Activated CD8-positive, alpha-beta memory T cell treated with anti-CD3 and anti-CD28 coated beads, Interleukin-2, amount 50 U/mL, for 24 hours (primary cell): ENCODE measurements around the gene ATF7IP.
"Not testable (repeated sequence)": the region's sequence is repeated elsewhere in the genome, so short reads cannot be mapped to it uniquely, and the experiment has no call there.

ENCODE experiments used
- DNase-seq: peaks from one replicate; pipeline ENCODE4 v3.0.0-alpha.2; 2020; ENCODE audit errors: extremely low read depth

Gene ATF7IP, protein sequence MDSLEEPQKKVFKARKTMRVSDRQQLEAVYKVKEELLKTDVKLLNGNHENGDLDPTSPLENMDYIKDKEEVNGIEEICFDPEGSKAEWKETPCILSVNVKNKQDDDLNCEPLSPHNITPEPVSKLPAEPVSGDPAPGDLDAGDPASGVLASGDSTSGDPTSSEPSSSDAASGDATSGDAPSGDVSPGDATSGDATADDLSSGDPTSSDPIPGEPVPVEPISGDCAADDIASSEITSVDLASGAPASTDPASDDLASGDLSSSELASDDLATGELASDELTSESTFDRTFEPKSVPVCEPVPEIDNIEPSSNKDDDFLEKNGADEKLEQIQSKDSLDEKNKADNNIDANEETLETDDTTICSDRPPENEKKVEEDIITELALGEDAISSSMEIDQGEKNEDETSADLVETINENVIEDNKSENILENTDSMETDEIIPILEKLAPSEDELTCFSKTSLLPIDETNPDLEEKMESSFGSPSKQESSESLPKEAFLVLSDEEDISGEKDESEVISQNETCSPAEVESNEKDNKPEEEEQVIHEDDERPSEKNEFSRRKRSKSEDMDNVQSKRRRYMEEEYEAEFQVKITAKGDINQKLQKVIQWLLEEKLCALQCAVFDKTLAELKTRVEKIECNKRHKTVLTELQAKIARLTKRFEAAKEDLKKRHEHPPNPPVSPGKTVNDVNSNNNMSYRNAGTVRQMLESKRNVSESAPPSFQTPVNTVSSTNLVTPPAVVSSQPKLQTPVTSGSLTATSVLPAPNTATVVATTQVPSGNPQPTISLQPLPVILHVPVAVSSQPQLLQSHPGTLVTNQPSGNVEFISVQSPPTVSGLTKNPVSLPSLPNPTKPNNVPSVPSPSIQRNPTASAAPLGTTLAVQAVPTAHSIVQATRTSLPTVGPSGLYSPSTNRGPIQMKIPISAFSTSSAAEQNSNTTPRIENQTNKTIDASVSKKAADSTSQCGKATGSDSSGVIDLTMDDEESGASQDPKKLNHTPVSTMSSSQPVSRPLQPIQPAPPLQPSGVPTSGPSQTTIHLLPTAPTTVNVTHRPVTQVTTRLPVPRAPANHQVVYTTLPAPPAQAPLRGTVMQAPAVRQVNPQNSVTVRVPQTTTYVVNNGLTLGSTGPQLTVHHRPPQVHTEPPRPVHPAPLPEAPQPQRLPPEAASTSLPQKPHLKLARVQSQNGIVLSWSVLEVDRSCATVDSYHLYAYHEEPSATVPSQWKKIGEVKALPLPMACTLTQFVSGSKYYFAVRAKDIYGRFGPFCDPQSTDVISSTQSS

DNA sequence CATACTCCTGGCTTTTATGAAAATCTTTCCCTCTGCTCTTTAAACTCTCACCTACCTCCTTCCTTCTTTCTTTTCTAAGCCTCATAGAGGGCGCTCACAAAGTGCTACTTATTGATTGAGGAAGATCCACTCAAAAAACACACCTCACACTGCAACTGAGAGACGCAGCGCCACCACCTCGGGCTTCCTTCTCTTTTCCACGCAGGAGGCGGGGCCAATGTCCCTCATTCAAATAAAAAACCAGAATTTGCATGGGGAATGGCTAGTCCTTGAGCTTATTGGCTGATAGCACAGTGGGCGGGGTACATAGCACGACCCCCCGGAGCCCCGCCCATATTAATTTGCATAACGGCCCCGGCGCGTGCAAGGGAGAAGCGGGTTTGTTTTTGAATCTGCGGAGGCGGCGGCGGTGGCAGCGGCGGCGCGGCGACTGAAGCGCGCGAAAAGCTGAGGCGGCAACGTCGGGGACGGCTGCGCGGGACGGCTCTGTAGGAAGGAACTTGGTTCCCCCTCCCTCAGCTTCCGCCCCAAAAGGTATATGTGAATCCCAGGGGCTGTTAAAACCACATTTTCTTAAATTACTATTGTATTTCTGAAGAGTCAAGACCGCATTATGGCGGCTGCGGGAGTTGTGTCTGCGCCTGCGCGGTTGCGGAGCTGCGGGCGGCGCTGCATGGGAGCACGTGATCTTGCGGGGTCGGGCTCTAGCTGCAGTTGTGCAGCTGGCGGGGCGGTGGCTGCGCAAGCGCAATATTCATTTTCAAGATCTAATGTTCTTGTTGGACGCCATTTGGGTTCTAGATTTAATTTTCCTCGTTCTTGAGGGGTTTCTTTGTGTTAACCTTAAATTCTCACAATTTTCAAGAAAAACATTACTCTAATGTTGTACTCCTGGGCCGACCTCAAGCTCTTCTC, at the start of gene ATF7IP:
ATF7IP (plus strand) TSS at position 389 of the 915 bp plus-strand sequence. CDS start 58,234 bp downstream, outside the sequence.
- DNase-seq, result peak; percentile 92

DNA sequence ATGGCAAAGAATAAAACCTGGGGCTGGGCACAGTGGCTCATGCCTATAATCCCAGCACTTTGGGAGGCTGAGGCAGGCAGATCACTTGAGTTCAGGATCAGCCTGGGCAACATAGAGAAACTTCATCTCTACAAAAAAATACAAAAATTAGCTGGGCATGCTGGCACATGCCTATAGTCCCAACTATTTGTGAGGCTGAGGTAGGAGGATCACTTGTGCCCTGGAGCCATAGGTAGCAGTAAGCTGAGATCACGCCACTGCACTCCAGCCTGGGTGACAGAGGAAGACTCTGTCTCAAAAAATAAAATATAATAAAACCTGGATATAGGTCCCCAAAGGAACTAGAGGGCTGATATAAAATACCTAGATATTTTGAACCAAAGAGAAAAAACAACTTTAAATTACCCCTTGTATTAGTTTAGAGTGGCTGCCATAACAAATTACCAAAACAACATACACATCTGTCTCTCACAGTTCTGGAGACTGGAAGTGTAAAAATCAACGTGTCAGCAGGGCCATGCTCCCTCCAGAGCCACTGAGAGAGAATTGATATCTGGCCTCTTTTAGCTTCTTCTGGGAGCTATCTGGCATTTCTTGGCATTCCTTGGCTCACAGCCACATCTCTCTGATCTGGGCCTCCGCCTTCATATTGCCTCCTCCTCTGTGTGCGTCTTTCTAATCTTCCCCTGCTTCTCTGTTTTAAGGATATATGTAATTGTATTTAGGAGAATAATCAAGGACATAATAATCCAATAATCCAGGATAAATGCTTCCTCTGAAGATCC, 47.9 kb upstream of the ATF7IP start:
- no peak for DNase-seq

DNA sequence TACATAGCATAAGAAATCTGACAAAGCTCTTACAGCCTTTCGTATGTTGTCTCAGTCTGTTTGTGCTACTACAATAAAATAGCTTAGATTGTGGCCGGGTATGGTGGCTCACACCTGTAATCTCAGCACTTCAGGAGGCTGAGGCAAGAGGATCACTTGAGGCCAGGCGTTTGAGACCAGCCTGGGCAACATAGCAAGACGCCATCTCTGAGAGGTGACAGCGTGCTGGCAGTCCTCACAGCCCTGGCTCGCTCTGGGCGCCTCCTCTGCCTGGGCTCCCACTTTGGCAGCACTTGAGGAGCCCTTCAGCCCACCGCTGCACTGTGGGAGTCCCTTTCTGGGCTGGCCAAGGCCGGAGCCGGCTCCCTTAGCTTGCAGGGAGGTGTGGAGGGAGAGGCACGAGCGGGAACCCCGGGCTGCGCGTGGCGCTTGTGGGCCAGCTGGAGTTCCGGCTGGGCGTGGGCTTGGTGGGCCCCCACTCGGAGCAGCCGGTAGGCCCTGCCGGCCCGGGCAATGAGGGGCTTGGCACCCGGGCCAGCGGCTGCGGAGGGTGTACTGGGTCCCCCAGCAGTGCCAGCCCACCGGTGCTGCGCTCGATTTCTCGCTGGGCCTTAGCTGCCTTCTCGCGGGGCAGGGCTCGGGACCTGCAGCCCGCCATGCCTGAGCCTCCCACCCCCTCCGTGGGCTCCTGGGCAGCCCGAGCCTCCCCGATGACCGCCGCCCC, 45.6 kb upstream of the ATF7IP start:
- not testable (repeated sequence) for DNase-seq

DNA sequence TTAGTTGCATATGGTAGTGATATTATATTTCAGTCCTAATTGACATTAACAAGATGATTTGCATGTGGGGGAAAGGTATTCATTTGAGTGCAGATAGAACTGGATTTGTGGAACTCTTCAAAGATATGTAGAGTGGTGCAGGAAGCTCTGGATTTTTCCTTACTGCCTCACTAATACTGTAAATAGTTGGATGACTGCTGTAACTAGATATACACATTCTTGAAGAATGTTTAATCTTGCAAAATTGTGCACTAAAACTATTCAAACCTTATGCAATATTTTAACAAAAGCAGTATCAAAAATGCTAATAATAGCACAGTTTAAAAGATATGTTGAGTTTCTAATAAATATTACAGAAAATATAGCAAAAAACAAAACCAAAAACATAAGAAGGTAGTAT, 43.1 kb upstream of the ATF7IP start:
- DNase-seq, result no peak

DNA sequence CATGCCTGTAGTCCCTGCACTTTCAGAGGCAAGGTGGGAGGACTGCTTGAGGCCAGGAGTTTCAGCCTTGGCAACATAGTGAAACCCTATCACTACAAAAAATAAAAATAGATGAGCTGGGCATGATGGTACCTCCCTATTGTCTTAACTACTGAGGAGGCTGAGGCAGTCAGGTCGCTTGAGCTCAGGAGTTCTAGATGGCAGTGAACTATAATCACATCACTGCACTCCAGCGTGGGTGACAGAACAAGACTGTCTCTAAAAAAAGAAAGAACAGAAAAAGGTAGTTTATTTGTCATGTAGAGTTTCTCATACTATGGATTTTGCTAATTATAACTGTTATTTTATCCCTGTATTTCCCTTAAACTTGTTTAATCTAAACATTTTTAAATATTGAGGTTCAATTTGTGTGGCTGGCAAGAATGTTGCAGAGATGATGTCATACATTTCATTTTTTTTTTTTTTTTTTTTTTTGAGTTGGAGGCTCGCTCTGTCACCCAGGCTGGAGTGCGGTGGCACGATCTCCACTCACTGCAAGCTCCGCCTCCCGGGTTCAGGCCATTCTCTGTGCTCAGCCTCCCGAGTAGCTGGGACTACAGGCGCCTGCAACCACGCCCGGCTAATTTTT, 39.7 kb upstream of the ATF7IP start:
- no peak for DNase-seq

DNA sequence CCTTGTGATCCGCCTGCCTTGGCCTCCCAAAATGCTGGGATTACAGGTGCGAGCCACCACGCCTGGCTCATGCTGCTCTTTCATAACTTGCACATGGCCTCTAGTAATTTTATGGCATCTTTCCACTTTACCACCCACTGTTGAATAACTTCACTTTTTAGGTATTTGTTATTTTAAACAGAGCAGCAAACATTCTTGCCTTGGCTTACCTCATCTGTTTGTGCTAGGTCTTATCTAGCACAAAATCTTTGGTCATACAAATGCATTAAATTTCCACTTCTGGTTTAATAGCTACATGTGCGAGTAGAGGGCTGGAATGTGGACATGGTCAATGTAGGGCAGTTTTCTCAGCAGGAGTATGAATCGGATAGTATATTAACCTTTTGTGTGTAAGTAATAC, 38.8 kb upstream of the ATF7IP start:
- DNase-seq, result no peak

DNA sequence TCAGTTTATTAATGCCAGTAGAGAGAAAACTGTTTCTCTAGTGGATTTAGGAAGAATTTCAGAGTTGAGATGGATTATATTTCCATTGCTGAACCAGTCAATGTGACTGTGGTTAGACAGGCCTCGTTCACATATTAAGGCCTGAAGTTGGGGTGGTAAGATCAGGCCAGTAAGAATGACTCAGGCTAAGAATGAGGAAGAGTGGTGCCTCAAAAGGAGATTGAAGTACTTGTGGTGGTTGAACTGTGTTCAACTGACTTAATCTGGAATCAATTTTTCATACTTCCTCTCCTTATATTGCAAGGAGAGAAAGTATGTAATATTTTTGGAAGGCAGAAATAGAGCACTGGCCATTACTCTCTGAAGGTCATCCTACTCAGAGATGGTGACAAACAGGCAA, 37.8 kb upstream of the ATF7IP start:
- DNase-seq, result no peak

DNA sequence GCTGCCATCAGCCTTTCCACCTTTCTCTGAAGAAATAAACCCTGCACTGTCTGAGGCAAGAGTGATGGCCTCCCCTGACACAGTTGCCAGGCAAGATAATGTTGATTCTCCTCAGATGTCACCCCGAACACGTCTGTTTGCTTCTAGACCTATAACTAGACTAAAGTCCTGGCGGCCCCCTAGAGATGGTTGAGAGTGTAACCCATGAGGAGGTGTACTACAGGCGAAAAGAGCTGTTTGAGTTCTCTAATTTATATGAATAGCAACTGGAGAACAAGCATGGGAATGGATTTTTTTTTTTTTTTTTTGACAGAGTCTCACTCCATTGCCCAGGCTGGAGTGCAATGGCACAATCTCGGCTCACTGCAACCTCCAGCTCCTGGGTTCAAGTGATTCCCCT, 33.0 kb upstream of the ATF7IP start:
- no peak for DNase-seq

DNA sequence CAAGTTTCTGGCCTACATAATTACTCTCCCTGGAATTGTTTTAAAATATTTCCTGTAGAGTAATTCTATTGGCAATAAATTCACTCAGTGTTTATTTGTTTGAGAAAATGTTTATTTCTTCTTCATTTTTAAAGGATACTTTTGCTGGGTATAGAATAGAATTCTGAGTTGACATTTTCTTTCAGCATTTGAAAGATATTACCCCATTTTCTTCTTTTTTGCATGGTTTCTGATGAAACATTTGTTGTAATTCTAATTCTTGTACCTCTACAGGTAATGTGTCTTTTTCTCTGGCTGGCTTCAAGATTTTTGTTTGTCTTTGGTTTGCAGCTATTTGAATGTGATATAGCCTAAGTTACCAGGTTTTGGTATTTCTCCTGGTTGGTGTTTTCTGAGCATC, 25.1 kb upstream of the ATF7IP start:
- DNase-seq, result no peak

DNA sequence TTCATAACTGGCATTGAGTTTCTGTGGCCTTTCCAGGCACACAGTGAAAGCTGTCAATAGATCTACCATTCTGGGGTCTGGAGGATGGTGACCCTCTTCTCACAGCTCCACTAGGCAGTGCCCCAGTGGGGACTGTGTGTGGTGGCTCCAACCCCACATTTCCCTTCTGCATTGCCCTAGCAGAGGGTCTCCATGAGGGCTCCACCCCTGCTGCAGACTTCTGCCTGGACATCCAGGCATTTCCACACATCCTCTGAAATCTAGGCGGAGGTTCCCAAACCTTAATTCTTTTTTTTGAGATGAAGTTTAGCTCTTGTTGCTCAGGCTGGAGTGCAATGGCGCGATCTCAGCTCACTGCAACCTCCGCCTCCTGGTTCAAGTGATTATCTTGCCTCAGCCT, 14.0 kb upstream of the ATF7IP start:
- DNase-seq, result not testable (repeated sequence)

DNA sequence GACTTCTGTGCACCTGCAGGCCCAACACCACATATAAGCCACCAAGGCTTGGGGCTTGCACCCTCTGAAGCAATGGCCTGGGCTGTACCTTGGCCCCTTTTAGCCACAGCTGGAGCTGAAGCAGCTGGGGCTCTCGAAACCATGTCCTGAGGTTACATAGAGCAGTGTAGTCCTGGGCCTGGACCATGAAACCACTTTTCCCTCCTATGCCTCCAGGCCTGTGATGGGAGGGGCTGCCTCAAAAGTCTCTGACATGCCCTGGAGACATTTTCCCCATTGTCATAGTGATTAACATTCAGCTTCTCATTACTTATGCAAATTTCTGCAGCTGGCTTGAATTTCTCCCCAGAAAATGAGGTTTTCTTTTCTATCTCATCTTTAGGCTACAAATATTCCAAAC, 13.4 kb upstream of the ATF7IP start:
- not testable (repeated sequence) for DNase-seq

DNA sequence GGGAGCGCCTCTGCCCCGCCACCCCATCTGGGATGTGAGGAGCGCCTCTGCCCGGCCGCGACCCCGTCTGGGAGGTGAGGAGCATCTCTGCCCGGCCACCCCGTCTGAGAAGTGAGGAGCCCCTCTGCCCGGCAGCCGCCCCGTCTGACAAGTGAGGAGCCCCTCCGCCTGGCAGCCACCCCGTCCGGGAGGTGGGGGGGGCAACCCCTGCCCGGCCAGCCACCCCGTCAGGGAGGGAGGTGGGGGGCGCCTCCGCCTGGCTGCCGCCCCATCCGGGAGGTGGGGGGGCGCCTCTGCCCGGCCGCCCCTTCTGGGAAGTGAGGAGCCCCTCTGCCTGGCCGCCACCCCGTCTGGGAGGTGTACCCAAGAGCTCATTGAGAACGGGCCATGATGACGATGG, 10.8 kb upstream of the ATF7IP start:
- DNase-seq, result not testable (repeated sequence)

DNA sequence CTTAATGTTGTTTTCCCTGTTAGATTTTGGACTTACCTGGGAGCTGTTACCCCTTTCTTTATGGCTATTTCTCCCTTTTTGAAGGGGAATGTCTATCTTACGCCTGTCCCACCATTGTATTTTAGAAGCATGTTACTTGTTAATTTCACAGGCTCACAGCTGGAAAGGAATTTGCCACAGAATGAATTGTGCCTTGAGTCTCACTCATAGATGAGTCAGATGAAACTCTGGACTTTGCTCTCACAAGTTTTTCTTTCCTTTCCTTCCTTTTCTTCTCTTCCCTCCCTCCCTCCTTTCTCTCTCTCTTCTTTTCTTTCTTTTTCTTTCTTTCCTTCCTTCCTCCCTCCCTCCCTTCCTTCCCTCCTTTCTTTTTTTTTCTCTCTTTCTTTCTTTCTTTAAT, 9.3 kb upstream of the ATF7IP start:
- DNase-seq, result no peak

DNA sequence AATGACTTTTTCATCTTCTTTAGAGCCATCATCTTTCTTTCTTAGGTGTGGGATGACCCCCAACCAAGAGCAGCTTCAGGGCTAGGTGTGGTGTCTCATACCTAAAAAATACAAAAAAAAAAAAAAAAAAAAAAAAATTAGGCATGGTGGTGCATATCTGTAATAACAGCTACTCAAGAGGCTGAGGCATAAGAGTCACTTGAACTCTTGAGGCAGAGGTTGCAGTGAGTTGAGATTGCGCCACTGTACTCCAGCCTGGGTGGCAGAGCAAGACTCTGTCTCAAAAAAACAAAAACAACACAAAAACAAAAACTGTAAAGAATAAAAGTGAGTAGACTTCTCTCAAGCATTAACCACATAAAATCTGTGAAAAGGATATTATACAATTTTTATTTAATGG, 8.0 kb upstream of the ATF7IP start:
- no peak for DNase-seq

DNA sequence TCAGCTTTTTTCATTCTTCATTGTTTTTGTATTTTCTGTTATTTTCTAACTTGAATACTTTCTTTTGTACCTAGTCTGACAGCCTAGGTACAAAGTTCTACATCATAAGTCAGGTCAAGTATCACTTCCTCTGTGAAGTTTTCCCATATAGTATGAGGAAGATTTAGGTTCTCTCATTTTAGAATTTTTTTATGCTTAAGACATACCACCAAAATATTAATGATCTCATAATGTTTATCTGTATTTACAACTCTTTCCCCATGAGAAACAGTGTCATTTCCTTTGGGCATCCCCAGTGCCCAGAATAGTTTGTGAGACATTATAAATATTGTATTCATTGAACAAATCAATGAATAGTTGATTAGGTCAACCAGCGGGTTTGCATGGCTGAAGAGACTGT, 3.1 kb upstream of the ATF7IP start:
- no peak for DNase-seq

DNA sequence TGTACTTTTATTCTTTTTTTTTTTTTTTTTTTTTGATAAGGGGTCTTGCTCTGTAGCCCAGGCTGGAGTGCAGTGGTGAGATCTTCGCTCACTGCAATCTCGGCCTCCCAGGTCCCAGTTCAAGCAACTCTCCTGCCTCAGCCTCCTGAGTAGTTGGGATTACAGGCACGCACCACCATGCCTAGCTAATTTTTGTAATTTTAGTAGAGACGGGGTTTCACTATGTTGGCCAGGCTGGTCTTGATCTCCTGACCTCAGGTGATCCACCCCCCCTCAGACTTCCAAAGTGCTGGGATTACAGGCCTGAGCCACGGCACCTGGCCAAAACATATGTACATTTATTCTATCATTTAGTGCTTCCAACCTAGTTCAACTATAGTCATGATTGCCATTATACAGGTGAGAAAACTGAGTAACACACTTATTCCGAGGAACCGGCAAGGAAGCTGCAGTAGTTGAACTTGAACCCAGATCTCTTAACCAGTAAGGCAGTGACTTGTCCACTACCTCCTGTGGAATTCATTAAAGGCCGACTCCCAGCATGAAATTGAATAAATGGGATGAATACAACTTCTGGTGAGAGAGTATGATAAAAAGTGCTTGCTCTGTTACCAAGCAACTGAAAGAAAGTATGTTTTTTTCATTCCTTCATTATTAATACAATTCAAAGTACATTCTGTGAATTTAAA, 755 bp upstream of the ATF7IP start:
- DNase-seq, result no peak

DNA sequence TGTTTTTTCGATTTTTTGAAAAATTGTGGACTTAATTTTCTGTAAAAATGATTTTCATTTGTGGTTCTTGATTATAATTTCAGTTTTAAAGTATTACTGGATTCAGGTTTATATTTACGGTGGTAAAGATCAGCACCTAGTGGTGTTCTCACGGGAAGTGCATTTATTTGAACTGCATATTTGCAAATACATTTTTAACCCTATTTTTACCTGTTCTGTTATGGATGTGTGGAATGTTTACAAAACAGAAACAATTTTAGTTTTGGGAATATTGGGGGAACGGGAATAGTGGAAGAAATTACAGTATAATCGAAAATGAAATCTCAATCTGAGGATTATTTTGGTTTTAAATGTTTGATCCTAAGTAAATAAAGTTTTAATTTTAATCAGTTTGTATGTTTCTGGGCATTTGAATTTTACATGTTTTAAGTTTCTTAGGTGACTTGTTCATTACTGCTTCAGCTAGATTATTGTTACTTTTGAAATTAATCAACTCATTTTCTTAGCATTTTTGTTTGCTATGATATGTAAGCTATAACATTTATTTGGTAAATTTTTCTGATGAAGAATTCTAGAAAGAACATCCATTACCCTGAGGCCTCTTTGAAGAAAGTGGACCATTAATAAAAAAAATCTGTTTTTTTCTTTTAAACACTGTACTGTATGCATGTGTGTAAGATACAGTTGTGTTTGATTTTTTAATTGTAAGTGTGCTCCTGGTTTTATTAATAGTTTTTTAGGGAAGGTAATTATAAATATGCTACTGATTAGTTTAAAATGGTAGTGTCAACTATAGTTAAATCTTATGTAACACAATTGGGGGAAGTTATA, 942 bp downstream of the ATF7IP start:
- DNase-seq, result no peak
